ENCODE measurements around the gene COL11A2.

The COL11A2 gene

GRCh38 chr6:33191383-33192104 is 723 bp downstream of the COL11A2 start:
- DNase-seq, result no peak

GRCh38 chr6:33190504-33191107 is 1.7 kb downstream of the COL11A2 start:
- DNase-seq, result no peak

DNA sequence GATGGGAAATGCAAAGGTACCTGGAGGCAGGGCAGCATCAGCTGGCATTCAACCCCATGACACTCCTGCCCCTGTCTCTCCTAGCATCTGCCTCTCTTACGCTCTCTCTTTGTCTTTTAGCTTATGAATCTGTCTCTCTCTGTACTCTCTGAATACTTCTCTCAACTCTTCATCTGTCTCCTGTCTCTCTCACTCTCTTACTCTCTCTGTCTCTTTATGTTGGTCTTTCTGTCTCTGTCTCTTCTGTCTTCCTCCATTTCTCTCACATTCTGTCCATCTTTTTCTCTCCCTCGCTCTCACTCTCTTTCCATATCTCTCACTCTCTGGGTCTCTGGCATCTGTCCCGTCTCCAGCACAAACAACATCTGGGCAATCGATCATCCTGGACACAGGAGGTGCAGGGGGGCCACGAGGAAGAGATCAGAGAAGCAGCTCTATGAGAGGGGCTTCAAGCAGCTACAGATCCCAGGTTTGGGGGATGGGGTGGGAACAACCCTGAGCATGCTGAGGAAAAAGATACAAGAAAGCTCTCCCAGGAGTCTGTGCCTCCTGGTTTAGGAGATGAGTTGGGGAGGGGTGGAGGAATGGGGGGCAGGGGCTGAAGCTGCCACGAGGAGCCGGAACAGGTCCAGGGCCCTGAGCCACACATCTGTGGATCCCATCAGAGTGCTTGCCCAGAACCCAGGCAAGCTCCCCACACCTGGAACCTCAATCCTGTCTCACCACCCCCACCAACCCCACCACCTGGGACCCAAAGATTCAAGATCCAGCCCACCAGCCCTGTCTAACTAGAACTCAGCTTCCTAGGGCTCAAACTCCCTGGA is 2.4 kb downstream of the COL11A2 start:
- DNase-seq, result no peak

- no peak for DNase-seq
Observed at GRCh38 chr6:33189164-33189563, 3.1 kb downstream of the COL11A2 start.

- no peak for DNase-seq
Observed at GRCh38 chr6:33187809-33188208, 4.5 kb downstream of the COL11A2 start.

DNA sequence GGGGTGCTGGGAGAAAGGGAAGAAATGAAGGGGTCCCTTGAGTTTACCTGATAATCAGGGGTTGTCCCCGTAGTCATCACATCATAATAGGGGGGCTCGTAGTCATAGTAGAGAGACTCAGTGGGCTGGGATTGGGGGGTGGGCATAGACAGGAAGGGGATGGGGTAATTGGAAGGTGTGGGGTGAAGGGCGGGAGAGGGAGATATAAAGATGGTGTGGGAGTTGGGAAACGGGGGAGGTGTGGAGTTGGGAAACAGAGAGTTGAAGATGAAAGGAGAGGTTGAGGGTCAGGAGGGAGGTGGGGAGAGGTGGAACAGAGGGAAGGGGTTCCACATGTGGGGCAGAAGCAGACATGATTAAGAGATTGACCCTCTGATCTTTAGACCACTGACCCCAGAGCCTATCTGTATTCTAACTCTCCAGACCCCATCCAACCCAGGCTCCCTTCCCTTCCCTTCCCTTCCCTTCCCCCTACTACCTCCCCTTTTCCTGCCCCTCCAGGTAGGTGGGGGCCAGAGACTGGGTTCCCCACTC is 6.5 kb downstream of the COL11A2 start:
- no peak for DNase-seq

DNA sequence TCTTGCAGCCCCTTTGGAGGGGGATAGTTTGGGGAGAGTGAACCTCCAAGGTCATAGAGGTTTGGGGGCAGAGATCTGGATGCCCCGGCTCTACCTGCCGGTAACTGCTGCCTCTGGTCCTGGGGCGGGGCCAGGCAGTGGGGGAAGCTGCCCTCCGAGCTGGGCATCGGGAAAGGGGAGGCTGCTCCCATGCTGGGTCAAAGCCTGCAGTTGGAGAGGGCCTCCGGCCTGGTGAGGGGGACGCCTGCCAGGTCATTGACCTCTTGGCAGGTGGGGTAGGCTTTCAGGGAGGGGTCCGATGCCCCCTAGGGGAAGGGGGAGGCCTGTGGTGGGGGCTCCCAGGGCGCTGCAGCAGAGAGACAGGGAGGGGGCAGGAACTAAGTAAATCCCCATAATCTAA is 7.1 kb downstream of the COL11A2 start:
- DNase-seq, result no peak

DNA sequence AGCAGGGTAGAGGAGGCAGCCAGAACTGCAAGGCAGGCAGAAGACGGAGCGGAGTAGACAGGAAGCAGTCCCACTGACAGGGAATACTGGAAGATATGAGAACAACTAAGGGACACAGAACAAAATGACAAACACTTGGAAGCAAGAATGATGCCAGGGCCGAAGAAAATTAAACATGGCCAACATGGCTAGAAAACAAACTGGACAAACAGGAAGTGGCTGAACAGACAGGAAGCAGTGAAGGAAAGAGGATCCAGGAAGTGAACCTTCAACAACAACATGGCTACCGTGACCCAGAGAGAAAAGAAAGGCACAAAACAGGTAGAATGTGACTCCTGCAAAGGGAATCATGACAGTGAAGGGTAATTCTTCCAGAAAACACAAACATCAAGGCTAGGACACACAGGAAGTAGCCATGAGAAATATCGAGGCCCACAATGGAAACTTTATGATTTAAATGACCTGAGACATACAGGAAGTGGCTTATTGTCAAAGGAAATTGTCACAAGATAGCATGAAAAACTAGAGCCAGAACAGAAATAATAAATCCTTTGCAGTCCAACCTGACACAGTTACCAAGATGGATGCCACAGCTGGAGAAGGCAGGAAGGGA is 9.1 kb downstream of the COL11A2 start:
- no peak for DNase-seq

GRCh38 chr6:33181141-33181540 is 11.1 kb downstream of the COL11A2 start:
- DNase-seq, result no peak

DNA sequence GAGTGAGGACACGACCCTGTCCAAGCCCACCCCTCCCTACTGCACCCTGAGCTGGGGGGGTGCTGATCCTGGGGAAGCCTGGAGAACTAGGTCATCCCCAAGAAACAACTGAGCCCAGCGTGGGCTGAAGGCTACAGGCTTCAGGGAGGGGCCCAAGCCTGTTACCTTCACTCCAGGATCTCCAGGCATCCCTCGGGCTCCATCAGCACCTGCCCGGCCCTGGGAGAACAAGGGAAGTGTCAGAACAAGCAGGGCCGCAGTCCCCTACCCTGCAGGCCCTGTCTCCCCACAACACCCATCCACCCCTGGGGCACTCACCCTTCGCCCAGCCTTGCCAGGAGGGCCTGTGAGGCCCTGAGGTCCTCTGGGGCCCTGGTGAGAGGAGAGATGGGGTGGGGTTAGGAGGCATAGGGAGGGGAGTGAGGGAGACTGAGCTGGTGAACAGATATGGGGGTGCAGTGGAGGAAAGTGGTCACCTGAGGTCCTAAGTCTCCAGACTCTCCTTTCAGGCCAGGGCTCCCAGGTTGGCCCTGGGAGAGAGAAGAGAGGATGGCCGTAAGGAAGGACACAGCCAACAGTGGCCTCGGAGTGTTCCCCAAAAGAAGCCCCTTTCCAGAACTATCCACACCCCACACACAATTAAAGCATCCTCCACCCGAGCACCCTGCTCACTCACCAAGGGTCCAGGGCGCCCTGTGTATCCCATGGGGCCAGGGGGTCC is 13.4 kb downstream of the COL11A2 start:
- DNase-seq, result no peak

DNA sequence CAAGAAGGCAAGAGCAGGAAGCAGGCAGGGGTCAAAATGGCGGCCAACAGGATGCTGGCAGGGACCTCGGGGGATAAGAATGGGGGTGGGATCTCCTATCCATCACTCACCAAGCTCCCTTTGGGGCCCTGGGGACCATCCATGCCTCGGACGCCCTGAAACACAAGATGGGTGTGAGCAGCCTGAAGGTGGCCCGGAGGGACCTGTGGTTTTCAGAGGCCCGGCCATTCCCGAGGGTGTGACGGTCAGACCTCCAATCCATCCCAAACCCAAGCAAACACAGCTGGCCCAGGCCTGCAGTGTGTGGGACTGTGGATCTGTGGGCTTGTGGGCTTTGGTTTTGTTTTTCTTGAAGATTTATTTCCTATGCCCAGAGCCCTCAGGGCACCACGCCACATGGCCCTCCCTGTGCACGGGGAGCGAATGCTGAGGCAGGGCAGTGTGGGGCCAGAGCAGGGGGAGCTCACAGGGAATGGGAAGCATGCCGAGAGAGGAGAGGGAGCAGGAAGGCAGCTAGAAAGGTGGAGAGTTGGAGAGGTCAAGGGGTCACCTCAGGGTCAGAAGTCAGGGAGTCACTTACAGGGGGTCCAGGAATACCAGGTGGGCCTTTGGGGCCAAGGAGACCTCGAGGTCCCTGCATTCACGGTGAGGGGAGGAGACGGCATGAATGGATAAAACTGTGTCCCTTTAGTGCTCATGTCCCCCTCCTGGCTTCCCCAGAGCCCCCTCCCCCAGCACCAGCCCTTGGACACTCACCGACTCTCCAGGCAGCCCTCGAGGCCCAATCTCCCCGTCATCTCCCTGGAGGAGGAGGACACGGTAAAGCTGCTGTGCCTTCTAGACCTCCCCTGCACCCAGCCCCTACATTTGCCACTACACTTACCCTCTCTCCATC is 14.5 kb downstream of the COL11A2 start:
- DNase-seq, result no peak

- DNase-seq, result no peak
Observed at GRCh38 chr6:33176906-33177305, 15.4 kb downstream of the COL11A2 start.

- DNase-seq, result no peak
Observed at GRCh38 chr6:33175436-33176069, 16.7 kb downstream of the COL11A2 start.

GRCh38 chr6:33174784-33175183 is 17.5 kb downstream of the COL11A2 start:
- DNase-seq, result no peak

GRCh38 chr6:33173535-33174180 is 18.6 kb downstream of the COL11A2 start:
- no peak for DNase-seq

GRCh38 chr6:33172688-33173534 is 19.4 kb downstream of the COL11A2 start:
- no peak for DNase-seq

- no peak for DNase-seq
Observed at GRCh38 chr6:33171880-33172687, 20.2 kb downstream of the COL11A2 start.
